ENCODE data around the gene DBF4B.
"Not testable (repeated sequence)": the region's sequence is repeated elsewhere in the genome, so short reads cannot be mapped to it uniquely, and the experiment has no call there.

DNA sequence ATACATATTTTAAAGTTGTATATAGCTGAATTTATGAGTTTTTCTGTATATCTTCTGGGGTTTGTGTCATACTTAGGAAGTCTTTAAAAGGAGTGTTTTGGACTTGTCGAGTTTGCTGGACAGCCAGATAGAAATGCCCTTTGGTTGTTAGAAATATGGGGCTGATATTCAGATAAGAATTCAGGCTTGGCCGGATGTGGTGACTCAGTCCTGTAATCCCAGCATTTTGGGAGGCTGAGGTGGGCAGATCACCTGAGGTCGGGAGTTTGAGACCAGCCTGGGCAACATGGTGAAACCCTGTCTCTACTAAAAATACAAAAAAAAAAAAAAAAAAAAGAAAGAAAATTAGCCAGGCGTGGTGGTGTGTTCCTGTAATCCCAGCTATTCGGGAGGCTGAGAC is 37.3 kb downstream of the DBF4B start:
- TF ChIP-seq, protein P1, sequence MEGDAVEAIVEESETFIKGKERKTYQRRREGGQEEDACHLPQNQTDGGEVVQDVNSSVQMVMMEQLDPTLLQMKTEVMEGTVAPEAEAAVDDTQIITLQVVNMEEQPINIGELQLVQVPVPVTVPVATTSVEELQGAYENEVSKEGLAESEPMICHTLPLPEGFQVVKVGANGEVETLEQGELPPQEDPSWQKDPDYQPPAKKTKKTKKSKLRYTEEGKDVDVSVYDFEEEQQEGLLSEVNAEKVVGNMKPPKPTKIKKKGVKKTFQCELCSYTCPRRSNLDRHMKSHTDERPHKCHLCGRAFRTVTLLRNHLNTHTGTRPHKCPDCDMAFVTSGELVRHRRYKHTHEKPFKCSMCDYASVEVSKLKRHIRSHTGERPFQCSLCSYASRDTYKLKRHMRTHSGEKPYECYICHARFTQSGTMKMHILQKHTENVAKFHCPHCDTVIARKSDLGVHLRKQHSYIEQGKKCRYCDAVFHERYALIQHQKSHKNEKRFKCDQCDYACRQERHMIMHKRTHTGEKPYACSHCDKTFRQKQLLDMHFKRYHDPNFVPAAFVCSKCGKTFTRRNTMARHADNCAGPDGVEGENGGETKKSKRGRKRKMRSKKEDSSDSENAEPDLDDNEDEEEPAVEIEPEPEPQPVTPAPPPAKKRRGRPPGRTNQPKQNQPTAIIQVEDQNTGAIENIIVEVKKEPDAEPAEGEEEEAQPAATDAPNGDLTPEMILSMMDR (IDR thresholded peaks at IDR 0.05; ENCODE audit: low read depth, low read length, poor library complexity, severe bottlenecking), result not testable (repeated sequence)
- TF ChIP-seq EZH2phosphoT487 (IDR thresholded peaks at IDR 0.05; ENCODE audit: borderline replicate concordance, low read length), result not testable (repeated sequence)

Data from DOHH2 (cell line).